Urothelium cell line (cell line): ENCODE data around the gene ZNFX1.
"Not testable (repeated sequence)": the region's sequence is repeated elsewhere in the genome, so short reads cannot be mapped to it uniquely, and the experiment has no call there.

Experiments
- DNase-seq: peaks from one replicate; pipeline ENCODE4 v3.0.0; 2011; ENCODE audit warnings: low spot score, mixed read lengths
- FAIRE-seq: peaks from 2 replicates; lab custom pipeline; 2011; peaks lifted over from hg19 to GRCh38; lab: Jason Lieb, UNC

The ZNFX1 gene

GRCh38 chr20:49218739-49219090 is 59.1 kb downstream of the ZNFX1 start:
- not testable (repeated sequence) for FAIRE-seq, DNase-seq

- peak; percentile 17 for FAIRE-seq
- DNase-seq: peak; percentile 91
Measured at GRCh38 chr20:49216991-49217578, 60.8 kb downstream of the ZNFX1 start.

- FAIRE-seq (no peak), DNase-seq (no peak)
Measured at GRCh38 chr20:49215232-49215631, 62.6 kb downstream of the ZNFX1 start.

GRCh38 chr20:49214571-49214970 is 63.3 kb downstream of the ZNFX1 start:
- DNase-seq (no peak), FAIRE-seq (no peak)

- FAIRE-seq (no peak), DNase-seq (no peak)
Measured at GRCh38 chr20:49210757-49211110, 67.1 kb downstream of the ZNFX1 start.

- FAIRE-seq (no peak), DNase-seq (peak; percentile 19)
Measured at GRCh38 chr20:49210101-49210756, 67.6 kb downstream of the ZNFX1 start.

GRCh38 chr20:49207076-49207475 is 70.8 kb downstream of the ZNFX1 start:
- FAIRE-seq (no peak), DNase-seq (no peak)

GRCh38 chr20:49203746-49204145 is 74.1 kb downstream of the ZNFX1 start:
- no peak for FAIRE-seq
- no peak for DNase-seq

- DNase-seq (no peak), FAIRE-seq (no peak)
Measured at GRCh38 chr20:49203011-49203410, 74.8 kb downstream of the ZNFX1 start.

GRCh38 chr20:49199729-49200293 is 78.0 kb downstream of the ZNFX1 start:
- DNase-seq (no peak), FAIRE-seq (no peak)

- DNase-seq, FAIRE-seq: not testable (repeated sequence)
Measured at GRCh38 chr20:49192944-49193518, 84.8 kb downstream of the ZNFX1 start.
